Measurements from ENCODE around the gene PDE3A. TPM values are rescaled to one million over a fixed set of nuclear protein-coding genes. Genes with fewer than 3 reads are reported as not detected.

Gene PDE3A
- total and polyA plus RNA-seq, 3 donors from 2014 or later = 1.6 to 4.8 (median 2.7) TPM

DNA sequence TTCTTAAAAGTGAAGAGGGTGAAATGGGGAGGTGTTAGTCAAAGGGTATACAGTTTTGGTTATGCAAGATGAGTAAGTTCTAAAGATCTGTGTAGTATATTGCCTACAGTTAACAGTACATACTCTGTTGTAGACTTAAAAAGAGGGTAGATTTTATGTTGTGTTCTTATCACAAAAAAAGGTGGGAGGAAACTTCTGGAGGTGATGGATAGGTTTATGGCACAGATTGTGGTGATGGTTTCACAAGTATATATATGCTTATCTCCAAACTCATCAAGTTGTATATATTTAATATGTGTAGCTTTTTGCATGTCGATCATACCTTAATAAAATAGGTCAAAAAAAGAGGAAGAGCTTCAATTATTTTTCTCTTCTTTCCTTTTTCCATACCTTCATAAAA is 64.0 kb downstream of the PDE3A start:
- TF ChIP-seq CTCF (IDR thresholded peaks at IDR 0.05) = no peak
- no peak for TF ChIP-seq POLR2A (IDR thresholded peaks at IDR 0.05)

DNA sequence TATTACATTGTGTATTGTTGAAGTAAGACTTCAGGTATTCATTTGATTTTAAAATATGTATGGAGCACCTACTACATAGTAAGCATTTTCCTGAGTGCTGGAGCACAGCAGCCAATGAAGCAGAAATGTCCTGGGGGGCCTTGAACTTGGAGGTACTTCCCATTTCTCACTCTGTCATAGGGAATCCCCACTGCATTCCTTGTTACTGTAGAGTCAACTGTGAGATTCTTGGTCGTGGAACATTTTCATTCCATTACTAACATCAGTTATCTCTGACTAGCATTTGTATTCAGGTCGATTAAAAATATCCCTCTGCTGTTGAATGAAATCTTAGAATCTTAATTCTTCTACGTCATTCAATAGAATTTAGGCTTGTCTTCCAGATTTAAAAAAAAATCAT is 66.7 kb downstream of the PDE3A start:
- intact Hi-C loops (cut with DNase I; ENCODE audit: low total_unique reads) = no loop called here
- Histone ChIP-seq H3K36me3 (ENCODE audit: low read depth, missing control alignments) (no peaks in the 10 kb centered on the region), H3K27ac (no peak overlapping the region), H3K4me1 (no peaks in the 10 kb centered on the region), H3K27me3 (no peaks in the 10 kb centered on the region), H3K4me3 (no peak overlapping the region), H3K9me3 (no peaks in the 10 kb centered on the region)
- 45 to 61% methylated on average over 3 of the region's 3 CpGs for WGBS, 2 donors
- no peak for TF ChIP-seq POLR2A (IDR thresholded peaks at IDR 0.05)
- TF ChIP-seq CTCF (IDR thresholded peaks at IDR 0.05) = no peak
- DNase-seq = no peak

More for the DNA sequence above, 64.0 kb downstream of the PDE3A start:
- H3K27ac ChIP-seq = no peak overlapping the region
- WGBS, 2 donors = 92 to 93% methylated on average over 1 of the region's 1 CpG
- no peaks in the 10 kb centered on the region for H3K9me3 ChIP-seq
- no peak overlapping the region for H3K4me3 ChIP-seq
- H3K27me3 ChIP-seq = no peaks in the 10 kb centered on the region
- DNase-seq = no peak
- H3K36me3 ChIP-seq (ENCODE audit: low read depth, missing control alignments) = no peaks in the 10 kb centered on the region
- intact Hi-C loops (cut with DNase I; ENCODE audit: low total_unique reads) = no loop called here
- no peaks in the 10 kb centered on the region for H3K4me1 ChIP-seq

GRCh38 chr12:20436316-20436715 is 68.0 kb downstream of the PDE3A start:
- no peak overlapping the region for H3K27ac ChIP-seq
- no peaks in the 10 kb centered on the region for H3K4me1 ChIP-seq
- H3K4me3 ChIP-seq = no peak overlapping the region

GRCh38 chr12:20438299-20438779 is 70.0 kb downstream of the PDE3A start:
- intact Hi-C loops (cut with DNase I; ENCODE audit: low total_unique reads) = no loop called here
- no peaks in the 10 kb centered on the region for H3K4me1 ChIP-seq
- DNase-seq = no peak
- no peaks in the 10 kb centered on the region for H3K9me3 ChIP-seq
- WGBS, 2 donors = 69 to 79% methylated on average over 2 of the region's 2 CpGs
- TF ChIP-seq CTCF (IDR thresholded peaks at IDR 0.05) (no peak), POLR2A (IDR thresholded peaks at IDR 0.05) (no peak)
- no peaks in the 10 kb centered on the region for H3K27me3 ChIP-seq
- no peak overlapping the region for H3K27ac ChIP-seq
- no peaks in the 10 kb centered on the region for H3K36me3 ChIP-seq (ENCODE audit: low read depth, missing control alignments)
- H3K4me3 ChIP-seq = no peak overlapping the region

More at GRCh38 chr12:20436316-20436715, 68.0 kb downstream of the PDE3A start:
- Histone ChIP-seq H3K36me3 (ENCODE audit: low read depth, missing control alignments) (no peaks in the 10 kb centered on the region), H3K9me3 (no peaks in the 10 kb centered on the region), H3K27me3 (no peaks in the 10 kb centered on the region)
- DNase-seq = no peak
- no peak for TF ChIP-seq CTCF (IDR thresholded peaks at IDR 0.05)
- TF ChIP-seq POLR2A (IDR thresholded peaks at IDR 0.05) = no peak
- intact Hi-C loops (cut with DNase I; ENCODE audit: low total_unique reads) = no loop called here

DNA sequence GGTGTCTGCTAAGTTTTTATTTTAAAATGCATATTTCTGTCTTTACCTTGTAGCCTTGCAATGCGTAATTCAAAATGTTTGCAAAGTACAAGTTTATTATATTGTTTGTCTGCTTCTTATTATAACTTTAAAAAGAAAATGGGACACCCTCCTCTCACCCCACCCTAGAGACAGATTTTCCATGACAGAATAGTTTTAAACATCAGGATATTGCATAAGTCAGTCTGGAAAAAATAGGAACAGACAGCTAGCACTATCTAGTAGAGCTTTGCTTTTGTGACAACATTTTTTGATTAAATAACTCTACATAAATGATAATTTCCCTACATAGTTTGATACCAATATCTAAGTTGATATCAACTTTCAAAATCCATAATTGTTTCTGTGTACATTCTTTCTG is 71.3 kb downstream of the PDE3A start:
- H3K27me3 ChIP-seq = no peaks in the 10 kb centered on the region
- no peak overlapping the region for H3K27ac ChIP-seq
- no peaks in the 10 kb centered on the region for H3K36me3 ChIP-seq (ENCODE audit: low read depth, missing control alignments)
- intact Hi-C loops (cut with DNase I; ENCODE audit: low total_unique reads) = no loop called here
- DNase-seq = no peak
- H3K4me3 ChIP-seq = no peak overlapping the region
- no peak for TF ChIP-seq POLR2A (IDR thresholded peaks at IDR 0.05)
- no peak for TF ChIP-seq CTCF (IDR thresholded peaks at IDR 0.05)
- H3K9me3 ChIP-seq = no peaks in the 10 kb centered on the region
- WGBS, 2 donors = 25 to 96% methylated on average over 1 of the region's 1 CpG
- no peaks in the 10 kb centered on the region for H3K4me1 ChIP-seq
